NCI-H2107 treated with DMSO at 0.1 percent for 48 hours (cell line): ENCODE measurements around the gene CCL4.
"Not testable (repeated sequence)": the region's sequence is repeated elsewhere in the genome, so short reads cannot be mapped to it uniquely, and the experiment has no call there.

ENCODE experiments used
- DNase-seq: peaks from one replicate; lab custom pipeline; 2025; ENCODE audit not compliant: unreplicated experiment; lab: John Stamatoyannopoulos, UW

Gene CCL4

DNA sequence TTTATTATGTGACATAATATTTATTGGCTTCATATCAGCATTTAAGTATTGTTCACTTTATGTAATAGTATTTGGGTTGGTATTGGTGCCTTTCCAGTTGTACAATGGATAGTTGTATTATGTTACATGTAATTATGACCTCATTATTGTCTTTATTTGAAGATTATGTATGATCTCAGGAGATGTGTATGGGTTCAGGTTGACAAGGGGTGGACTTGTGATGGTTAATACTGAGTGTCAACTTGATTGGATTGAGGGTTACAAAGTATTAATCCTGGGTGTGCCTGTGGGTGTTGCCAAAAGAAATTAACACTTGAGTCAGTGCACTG lies 12.0 kb downstream of the CCL4 start:
- DNase-seq, result not testable (repeated sequence)

DNA sequence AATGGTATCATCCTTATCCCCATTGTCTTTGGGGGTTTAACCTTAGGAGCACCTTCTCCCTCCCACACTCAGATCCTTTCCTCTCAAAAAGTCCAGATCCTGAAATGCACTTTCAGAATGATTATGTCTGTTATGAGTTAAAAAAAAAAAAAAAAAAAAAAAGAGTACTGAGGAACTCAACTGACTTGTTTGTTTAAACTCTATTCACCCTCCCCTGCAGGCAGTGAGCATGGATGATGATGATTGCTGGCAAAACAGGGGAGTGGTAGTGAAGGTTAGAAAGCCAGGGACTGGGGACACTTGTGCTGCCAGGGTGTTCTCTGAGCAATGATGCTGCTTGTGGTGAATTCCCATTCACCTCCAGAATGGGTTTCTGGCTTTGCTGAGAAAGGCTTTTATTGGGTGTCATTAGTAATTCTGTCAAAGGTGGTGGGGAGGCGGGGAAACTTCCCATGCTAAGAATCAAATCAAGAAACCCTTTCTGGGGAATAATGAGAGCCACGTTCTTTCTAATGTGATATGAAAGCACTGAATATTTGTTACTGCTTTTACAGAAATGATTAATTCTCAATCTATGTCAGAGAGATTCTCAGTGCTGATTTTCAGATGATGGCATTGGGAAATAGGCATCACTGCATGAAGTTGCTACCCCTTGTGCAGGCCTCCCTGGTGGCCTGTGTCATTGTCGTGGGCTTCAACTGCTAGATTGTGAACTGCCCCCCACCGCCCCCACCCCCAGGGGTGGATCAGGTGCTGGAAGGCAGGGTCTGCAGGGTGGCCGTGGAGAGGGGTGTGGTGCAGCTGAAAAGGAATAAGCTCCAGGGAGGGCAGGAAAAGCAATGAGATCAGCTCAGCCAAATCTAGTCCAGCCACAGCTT lies 14.1 kb downstream of the CCL4 start:
- no peak for DNase-seq

DNA sequence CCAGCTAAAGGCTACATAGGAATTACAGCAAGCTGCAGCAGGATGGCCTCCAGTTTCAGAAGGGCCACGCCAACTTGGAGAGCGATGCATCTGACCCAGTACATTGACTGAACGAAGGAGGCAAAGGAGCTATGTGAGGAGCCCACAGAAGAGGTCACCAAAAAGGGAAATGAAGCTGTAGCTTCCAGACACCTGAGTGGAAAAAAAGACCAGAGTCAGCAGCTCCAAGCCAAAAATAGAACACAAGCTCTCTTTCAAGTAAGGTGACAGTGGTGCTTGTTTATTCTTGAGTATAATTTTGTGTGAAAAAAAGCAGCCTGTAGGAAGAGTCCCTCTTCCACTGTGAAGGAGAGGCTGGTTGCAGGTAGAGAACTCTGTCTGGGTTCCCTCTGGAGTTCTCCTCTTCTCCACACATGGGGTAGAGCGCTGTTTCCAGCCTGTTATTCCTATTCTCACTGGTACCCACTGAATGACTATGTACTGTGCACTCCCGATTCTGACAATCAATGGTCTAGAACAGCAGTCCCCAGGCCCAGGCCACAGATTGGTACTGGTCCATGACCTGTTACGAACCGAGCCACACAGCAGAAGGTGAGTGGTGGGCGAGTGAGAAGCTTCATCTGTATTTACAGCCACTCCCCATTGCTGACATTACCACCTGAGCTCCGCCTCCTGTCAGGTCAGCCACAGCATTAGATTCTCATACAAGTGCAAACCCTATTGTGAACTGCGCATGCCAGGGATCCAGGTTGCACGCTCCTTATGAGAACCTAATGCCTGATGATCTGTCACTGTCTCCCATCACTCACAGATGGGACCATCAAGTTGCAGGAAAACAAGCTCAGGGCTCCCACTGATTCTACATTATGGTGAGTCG lies 15.1 kb downstream of the CCL4 start:
- DNase-seq, result no peak

DNA sequence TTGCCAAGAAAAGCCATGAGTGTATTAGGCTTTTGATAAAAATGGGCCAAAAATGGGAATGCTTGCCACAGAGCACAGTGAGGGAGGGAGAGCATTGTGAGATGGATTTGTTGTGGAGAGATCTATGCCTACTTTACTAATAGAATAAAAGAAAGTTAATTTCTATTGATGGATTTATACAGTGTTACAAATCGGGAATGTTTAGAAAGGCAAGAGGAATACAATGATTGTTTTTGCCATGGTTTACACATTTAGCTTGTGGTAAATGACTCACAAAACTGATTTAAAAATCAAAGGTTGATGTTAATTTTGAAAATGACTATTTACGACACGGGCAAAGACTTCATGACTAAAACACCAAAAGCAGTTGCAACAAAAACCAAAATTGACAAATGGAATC lies 16.6 kb downstream of the CCL4 start:
- no peak for DNase-seq

DNA sequence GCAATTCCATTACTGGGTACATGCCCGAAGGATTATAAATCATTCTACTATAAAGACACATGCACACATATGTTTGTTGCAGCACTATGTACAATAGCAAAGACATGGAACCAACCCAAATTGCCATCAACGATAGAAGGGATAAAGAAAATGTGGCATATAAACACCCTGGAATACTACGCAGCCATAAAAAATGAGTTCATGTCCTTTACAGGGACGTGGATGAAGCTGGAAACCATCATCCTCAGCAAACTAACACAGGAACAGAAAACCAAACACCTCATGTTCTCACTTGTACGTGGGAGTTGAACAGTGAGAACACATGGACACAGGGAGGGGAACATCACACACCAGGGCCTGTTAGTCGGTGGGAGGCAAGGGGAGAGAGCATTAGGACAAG lies 17.5 kb downstream of the CCL4 start:
- not testable (repeated sequence) for DNase-seq

DNA sequence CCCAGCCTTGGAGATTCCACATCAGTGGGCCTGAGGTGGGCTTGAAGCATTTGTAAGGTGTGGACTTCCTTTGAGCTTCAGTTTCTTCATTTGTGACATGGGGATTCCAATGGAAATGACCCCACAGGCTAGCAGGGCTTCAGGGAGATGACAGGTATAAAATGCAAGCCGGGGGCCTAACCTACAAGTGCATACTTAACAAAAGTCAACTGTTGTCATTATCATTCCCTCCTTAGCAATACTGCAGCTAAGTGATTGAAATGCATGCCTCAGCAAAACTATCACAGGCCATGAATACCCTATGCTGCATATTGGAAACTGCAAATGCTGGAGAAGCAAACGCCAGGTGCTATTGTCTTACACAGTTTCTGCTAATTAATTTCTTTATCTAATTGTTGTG lies 19.8 kb downstream of the CCL4 start:
- DNase-seq, result no peak

DNA sequence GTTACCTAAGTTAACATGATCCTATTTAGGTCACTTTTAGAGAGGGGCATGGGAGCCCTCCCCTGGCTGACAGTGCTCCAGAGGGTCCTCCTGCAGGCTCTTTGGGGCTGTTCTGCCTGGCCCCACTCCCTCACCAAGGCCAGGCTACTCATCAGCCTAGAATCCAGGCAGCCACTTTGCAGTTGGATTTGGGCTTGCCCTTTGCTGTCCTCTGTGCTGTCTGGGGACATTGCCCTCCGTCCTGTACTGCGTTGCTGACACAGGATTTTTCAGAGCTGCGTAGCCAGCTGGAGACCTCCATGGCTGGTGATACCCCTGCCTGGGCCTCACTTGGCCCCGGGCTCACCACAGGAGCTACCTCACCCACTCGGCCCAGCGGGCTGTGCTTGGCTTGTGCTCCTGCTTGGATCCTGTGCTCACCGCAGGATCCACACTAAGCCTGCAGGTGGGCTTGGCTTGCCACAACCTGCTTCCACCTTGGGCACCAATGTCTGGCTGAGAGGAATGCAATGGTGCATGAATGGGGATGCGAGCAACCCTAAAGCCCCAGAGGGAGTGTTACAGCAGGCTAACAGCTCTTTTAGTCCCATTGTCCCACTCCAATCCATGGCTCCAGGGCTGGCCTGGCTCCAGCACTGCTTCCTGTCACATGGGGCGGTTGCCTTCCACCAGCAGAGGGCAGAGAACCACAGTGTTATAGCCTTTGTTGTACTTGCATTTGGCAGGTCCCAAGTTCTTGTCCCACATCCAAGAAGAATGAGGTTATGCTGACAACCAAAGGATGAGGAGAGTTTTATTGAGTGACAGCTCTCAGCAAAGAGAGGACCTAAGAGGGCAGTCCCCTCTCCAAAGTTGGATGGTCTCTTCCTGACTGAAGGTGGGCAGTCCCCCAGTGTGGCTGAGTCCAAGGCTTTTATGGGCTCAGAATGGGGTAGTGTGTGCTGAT lies 21.5 kb downstream of the CCL4 start:
- no peak for DNase-seq

DNA sequence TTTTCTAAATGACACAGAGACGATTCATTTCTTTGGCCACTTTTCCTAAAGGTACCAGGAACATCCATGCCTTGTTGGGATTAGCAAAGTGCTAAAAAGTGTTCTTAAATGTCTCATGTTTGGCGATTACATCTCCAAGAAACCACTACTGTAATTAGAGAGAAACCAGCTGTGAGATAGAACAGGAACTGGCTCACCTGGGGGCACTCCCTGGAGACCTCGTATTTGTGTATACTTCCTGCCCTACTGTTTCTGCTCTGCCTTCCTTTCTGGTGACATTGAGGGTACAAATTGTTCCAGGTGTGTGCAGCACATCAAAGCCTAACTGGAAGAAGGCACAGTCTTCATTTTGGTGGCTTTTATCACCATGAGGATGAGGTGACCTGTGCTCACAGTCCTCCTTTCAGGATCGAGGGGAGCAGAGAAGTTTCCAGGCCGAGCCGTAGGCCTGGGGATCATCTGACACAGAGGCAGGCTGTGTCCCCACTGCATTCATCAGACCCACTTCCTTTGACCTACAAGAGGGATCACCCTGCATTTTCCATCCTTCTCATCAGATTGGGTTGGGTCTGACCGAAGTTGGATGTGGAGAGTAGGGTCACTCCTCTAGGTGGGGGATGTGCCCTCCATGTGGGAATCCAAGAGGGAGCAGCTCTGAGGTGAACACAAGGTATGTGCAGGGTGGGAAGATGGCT lies 23.7 kb downstream of the CCL4 start:
- DNase-seq, result no peak

DNA sequence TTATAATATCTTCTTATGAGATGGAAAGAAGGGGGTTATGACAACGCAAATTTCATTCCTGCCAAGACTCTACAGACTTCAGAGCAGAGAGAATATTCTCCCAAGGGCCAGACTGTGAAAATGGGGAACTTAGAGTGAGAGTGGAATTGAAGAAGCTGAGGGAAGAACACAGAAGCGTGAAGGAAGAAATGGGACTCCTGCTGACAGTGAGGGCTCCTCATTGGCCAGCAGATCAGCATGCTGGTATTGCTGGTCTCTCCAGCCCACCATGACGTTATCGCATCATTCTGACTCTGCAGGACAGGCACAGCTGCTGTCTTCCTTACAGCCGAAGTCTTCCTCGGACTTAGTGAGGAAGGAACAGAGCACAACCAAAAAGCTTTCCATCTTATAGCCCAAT lies 24.3 kb downstream of the CCL4 start:
- DNase-seq, result no peak

DNA sequence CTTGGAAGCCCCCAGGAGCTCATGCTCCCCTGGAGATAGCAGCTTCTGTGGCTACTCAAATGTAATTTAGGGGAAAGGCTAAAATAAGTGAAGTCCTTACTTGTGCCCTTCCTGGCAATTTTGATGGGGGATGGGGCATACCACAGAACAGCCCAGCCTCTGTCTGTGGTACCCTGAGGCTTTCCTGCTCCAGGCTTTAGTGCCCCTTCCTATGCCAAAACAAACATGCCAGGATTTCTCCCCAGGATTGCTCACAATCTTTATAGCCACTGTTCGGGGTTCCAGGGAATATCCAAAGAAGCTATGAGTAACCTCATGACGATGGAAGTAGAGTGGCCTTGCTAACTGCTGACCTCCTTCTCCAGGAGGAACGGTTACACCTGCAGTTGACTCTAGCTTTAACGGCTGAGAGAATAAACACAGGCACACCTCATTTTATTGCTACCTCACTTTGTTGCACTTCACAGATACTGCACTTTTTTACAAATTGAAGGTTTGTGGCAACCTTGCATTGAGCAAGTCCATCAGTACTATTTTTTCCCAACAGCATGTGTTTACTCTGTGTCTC lies 24.9 kb downstream of the CCL4 start:
- DNase-seq, result no peak

DNA sequence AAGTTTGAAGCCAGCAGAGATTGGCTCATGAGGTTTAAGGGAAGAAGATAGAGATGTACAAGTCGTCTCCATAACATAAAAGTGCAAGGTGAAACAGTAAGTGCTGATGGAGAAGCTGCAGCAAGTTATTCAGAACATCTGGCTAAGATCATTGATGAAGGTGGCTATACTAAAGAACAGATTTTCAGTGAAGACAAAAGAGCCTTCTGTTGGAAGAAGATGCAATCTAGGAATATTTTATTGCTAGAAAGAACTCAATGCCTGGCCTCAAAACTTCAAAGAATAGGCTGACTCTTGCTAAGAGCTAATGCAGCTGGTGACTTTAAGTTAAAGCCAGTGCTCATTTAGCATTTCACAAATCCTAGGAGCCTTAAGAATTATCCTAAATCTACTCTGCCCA lies 26.0 kb downstream of the CCL4 start:
- no peak for DNase-seq

DNA sequence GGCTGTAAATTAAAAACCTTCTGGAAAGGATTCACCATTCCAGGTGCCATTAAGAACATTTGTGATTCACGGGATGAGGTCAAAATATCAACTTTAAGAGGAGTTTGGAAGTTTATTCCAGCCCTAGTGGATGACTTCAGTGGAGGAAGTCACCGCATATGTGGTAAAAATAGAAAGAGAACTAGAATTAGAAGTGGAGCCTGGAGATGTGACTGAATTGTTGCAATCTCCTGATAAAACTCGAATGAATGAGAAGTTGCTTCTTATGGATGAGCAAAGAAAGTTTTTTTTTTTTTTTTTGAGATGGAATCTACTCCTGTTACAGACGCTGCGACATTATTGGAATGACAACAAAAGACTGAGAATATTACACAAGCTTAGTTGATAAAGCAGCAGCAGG lies 26.7 kb downstream of the CCL4 start:
- no peak for DNase-seq

DNA sequence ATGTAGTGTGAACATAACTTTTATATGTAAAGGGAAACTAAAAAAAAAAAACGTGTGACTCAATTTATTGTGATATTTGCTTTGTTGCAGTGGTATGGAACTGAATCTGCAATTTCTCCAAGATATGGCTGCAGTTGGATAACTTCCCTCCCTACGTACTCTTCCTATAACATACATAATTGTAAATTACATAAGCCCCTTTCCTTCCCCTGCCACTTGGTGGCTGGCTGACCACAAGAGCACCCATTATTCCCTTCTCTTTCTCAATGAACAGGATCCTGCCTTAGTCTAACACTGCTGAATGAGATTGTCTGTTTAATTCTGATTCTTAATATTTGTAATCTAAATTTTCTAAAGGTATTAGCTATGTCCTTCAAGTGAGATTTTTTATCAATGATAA lies 27.8 kb downstream of the CCL4 start:
- peak; percentile 6 for DNase-seq

DNA sequence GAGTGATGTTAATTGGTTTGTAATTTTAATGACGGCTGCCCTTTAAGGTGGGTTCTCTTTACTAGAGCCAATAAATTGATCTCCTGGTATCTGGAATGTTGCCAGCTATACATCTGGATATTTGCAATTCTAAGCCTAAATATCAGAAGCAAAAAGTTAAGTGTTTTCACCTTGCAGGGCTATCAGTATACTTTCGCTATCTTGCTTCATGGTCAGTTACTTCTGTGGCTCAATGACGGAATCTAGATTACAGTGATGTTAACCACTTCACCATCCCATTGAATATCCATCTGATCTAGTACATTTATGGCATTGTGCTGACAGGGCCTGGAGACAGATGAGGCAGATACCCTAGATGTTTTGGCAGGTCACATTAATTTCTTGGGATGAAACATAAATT lies 28.3 kb downstream of the CCL4 start:
- DNase-seq, result no peak

DNA sequence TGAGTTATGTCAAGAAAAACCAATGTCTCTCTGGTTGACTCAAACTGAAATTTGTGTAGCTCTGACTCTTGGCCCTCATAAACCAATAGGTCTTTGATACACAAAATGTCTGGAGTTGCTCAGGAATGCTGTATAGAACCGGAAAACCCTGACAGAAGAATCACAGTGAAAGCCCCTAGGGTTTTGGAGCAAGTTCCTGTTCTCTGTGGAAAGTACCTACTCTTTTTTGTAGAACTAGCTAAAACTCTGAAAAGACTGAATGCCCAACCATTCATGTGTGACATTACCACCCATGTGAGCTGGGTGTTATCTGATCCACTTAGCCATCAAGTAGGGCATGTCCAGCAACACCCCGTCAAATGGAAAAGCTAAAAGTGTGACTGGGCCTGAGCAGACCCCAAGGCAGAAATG lies 28.8 kb downstream of the CCL4 start:
- no peak for DNase-seq

DNA sequence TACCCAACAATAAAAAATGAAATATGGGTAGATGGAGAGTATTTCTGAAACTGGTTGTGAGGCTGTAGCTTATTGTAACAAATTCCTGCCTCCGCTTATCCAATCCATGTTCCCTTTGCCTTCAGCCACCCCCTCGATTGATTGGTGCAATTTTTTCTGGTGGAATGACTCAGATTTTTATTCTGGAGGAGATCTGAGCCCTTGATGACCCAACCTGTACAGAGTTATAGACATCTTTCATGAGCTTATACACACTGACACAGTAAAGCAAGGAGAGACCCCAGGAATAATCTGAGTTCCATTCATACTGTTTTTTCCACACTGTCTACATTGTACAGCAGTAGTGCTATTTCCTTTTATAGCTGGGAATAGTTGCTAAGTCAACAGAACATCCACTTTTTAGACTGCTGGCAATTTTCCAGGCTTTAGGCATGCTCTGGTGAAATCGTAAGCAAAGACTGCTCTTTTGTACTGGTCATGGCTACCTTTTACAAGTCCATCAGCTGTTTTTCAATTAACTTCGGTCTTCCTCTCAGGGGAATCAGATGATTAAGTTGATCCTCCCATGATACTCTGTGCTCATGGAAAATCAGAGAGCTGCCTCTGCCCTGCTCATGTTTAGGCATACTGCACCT lies 30.1 kb downstream of the CCL4 start:
- DNase-seq, result no peak

DNA sequence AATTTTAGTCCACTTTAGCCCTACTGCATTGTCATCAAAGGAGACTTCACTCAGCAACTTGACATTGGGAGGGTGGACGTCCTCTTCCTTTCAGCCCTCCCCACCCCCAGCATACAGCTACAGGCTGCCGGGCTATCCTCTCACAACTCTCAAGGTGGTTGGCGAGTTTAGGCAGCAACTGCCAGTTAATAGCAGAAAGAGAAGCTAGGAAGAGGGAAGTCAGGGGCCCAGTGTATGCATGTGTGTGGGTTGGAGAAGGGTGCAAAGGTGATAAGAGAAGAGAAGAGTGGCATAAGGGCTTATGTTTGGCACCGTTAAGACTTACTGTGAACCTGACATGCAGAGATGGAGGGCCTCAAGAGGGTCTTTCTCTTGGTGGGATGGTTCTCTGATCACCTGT lies 31.8 kb downstream of the CCL4 start:
- no peak for DNase-seq

DNA sequence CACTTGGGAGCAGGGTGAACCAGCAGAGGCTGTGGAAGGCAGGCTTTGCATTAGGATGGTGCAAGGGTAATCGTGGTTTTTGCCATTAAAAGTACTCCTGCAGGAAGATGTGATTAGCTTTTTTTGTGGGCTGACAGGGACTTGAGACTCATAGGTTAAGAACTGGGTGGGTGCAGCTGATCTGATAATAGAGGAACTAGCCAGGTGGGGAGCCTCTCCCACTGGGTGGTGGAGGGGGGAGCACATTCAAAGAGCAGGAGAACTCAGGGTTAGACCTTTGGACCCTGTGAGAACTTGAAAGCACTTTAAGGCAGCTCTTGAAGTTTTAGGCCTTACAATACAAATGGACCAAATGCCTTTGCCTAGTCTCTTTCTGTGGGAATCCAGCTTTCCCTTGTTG lies 32.4 kb downstream of the CCL4 start:
- no peak for DNase-seq

DNA sequence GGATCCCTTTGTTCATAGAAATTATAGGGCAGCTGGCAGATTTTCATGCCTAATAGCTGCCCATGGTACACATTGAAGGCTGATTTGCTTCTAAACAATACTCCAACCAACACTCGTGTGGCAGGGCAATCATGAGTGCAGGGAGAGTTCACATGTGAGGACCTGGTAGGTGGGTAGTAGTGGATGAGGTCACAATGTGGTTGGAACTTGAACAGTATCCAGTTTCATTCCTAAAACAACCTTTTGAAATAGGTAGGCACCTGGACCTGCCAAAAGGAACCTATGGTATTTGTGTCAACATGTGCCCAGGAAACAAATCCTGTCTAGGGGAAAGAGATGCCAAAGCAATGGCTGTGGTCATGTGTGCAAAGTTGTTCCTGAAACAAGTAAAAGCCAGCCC lies 32.8 kb downstream of the CCL4 start:
- DNase-seq, result peak; percentile 90

DNA sequence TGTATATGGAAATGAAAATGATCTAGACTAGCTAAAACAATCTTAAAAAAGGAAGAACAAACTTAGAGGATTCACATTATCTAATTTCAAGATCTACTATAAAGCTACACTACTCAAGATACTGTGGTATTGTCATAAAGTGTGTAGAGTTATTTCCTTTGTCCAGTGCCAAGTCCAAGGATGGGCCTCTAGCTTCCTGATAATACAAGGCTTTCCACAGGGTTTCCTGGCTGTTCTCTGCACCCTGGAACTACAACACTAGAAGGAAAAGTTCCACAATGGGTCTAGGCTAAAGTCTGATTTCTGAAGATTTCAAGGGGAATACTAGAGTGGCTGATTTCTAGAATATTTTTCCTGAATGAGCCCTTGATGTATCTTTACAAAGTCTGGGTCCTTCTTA lies 38.6 kb downstream of the CCL4 start:
- DNase-seq, result no peak
